Endodermal cell (in vitro differentiated cells): ENCODE results near the gene SYNDIG1. TPM values are rescaled to one million over a fixed set of nuclear protein-coding genes. Genes with fewer than 3 reads are reported as not detected.

Experiments used
- DNase-seq: peaks from one replicate; pipeline ENCODE4 v3.0.0-alpha.2; 2017
- H3K27ac ChIP-seq: 2 replicates; pipeline ENCODE4 v1.5.1; 2013; ENCODE audit warnings: mild to moderate bottlenecking, low read depth, low read length, moderate library complexity
- H3K27me3 ChIP-seq: 2 replicates; pipeline ENCODE4 v1.6.1; 2013; ENCODE audit warnings: mild to moderate bottlenecking, low read length, moderate library complexity; ENCODE audit not compliant: insufficient read depth, control insufficient read depth, poor library complexity, severe bottlenecking
- H3K36me3 ChIP-seq: 2 replicates; pipeline ENCODE4 v1.7.0; 2013; ENCODE audit warnings: mild to moderate bottlenecking, low read length, moderate library complexity; ENCODE audit not compliant: control insufficient read depth, insufficient read depth
- H3K4me1 ChIP-seq: one replicate; pipeline ENCODE4 v1.7.0; 2013; ENCODE audit warnings: low read length; ENCODE audit not compliant: control insufficient read depth, insufficient read depth
- H3K4me3 ChIP-seq: 2 replicates; pipeline ENCODE4 v1.5.1; 2013; ENCODE audit warnings: mild to moderate bottlenecking, low read length, moderate library complexity
- H3K9ac ChIP-seq: 2 replicates; pipeline ENCODE4 v1.6.1; 2013; ENCODE audit warnings: mild to moderate bottlenecking, low read length, moderate library complexity; ENCODE audit not compliant: poor library complexity, severe bottlenecking; ENCODE audit errors: extremely low read depth
- H3K9me3 ChIP-seq: 2 replicates; pipeline ENCODE4 v1.6.1; 2013; ENCODE audit warnings: mild to moderate bottlenecking, low read length, moderate library complexity; ENCODE audit not compliant: control insufficient read depth
- H3K27ac Mint-ChIP-seq: 2 replicates; pipeline ENCODE4 v1.8.0; 2020; ENCODE audit warnings: mixed read lengths
- H3K27me3 Mint-ChIP-seq: 2 replicates; pipeline ENCODE4 v1.8.0; 2021; ENCODE audit warnings: mild to moderate bottlenecking, mixed read lengths; ENCODE audit not compliant: insufficient read depth
- H3K36me3 Mint-ChIP-seq: 2 replicates; pipeline ENCODE4 v1.8.0; 2020; ENCODE audit warnings: low read depth, mixed read lengths
- H3K4me1 Mint-ChIP-seq: 2 replicates; pipeline ENCODE4 v1.8.0; 2020; ENCODE audit warnings: mixed read lengths
- H3K4me3 Mint-ChIP-seq: 2 replicates; pipeline ENCODE4 v1.8.0; 2020; ENCODE audit warnings: mild to moderate bottlenecking, moderate library complexity, mixed read lengths
- H3K9me3 Mint-ChIP-seq: 2 replicates; pipeline ENCODE4 v1.8.0; 2020; ENCODE audit warnings: mild to moderate bottlenecking, mixed read lengths
- WGBS, 2 experiments: methylation state at CpG; one replicate each; pipeline versions ENCODE4 v1.1.5 to v1.1.7; 2013; ENCODE audit warnings: missing lambda C conversion rate in 2 of 2, mixed read lengths in 1 of 2; ENCODE audit not compliant: insufficient coverage in 1 of 2, insufficient read length in 1 of 2; 5-methylcytosine and 5-hydroxymethylcytosine counted together
- total RNA-seq, 2 donors: library from RNA; stranded (reverse); fragmentation: NEBNext Ultra II Directional in 1 of 2; extraction: Animal tissue kit (Norgen Biotek cat#: 25700) in 1 of 2; gene quantifications; 2 replicates in 1 of 2; 3 replicates in 1 of 2; pipeline ENCODE4 v1.2.1, GENCODE V29; 2021
- TF ChIP-seq, protein P1 (sequence below): fragments of 200-600 bp; sonication (generic); conservative IDR thresholded peaks from 2 replicates; pipeline ENCODE4 v1.5.0; 2021; ENCODE audit warnings: antibody characterized with exemption, mild to moderate bottlenecking

The SYNDIG1 gene
- total RNA-seq, 2 donors from 2014 or later = 5.5 to 6.8 TPM

DNA sequence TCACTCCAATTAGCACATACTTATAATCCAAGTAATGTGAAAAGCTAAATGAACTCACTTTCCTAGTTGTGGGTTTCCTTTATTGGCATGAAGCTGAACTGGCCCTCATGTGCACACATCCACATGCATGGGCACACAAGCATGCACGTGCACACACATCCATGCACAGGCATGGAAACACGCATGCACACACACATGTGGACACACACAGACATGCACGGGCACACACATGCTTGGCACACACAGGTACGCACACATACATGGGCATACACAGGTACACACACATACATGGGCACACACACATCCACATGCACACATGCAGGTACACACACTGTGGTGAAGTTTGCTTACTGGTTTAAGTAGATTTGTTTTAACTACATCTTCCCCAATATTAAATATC is 23.8 kb downstream of the SYNDIG1 start:
- Histone ChIP-seq H3K9ac (no peak overlapping the region), H3K9me3 (no peaks in the 10 kb centered on the region), H3K4me3 (no peak overlapping the region), H3K36me3 (peaks cover 3% of the 10 kb centered on the region), H3K27ac (no peak overlapping the region), H3K27me3 (no peaks in the 10 kb centered on the region), H3K4me1 (peaks cover 15% of the 10 kb centered on the region)
- Mint-ChIP-seq H3K9me3 (no peaks in the 10 kb centered on the region), H3K4me3 (no peak overlapping the region), H3K27ac (no peak overlapping the region), H3K27me3 (no peaks in the 10 kb centered on the region), H3K36me3 (no peaks in the 10 kb centered on the region), H3K4me1 (peaks cover 25% of the 10 kb centered on the region)
- DNase-seq = peak; percentile 24
- 92 to 93% methylated on average over 2 to 4 of the region's 4 CpGs for WGBS, 2 experiments
- TF ChIP-seq, protein P1, sequence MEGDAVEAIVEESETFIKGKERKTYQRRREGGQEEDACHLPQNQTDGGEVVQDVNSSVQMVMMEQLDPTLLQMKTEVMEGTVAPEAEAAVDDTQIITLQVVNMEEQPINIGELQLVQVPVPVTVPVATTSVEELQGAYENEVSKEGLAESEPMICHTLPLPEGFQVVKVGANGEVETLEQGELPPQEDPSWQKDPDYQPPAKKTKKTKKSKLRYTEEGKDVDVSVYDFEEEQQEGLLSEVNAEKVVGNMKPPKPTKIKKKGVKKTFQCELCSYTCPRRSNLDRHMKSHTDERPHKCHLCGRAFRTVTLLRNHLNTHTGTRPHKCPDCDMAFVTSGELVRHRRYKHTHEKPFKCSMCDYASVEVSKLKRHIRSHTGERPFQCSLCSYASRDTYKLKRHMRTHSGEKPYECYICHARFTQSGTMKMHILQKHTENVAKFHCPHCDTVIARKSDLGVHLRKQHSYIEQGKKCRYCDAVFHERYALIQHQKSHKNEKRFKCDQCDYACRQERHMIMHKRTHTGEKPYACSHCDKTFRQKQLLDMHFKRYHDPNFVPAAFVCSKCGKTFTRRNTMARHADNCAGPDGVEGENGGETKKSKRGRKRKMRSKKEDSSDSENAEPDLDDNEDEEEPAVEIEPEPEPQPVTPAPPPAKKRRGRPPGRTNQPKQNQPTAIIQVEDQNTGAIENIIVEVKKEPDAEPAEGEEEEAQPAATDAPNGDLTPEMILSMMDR = no peak

DNA sequence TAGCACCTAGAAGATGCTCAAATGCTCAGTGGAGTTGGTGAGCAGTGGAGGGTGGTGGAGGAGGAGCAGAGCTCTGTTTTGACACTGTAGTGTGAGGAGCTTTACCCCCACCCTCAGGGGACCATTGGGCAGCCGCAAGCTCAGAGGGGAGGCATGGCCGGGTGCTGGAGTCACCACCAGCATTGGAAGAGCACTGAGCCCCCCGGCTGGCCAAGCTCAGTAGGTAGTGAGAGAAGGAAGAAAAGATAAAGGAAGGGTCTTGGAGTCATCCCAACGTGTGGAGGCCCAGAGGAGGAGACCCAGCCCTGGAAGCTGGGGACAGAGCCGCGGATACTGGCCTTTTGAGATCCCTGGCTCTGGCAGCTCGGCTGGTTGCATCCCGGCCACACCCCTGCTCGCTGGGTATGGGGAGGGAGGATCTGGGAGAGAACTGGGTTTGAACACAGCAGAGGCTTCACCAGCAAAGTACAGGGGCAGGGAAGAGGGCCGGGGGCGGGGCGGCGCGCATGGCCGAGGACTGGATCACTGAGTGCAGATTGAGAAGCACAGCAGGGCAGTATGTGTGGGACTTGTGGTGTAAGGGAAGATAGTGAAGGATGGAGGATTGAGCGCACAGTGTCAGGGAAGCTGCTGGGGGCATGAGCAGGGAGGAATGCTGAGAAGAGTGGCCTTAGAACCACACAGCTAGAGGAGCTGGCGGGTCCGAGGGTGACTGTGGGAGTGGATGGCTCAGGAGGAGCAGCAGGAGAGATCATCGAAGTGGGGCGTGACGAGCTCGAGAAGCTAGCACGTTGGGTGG is 24.4 kb downstream of the SYNDIG1 start:
- TF ChIP-seq, protein P1 = no peak
- Histone ChIP-seq H3K27me3 (no peaks in the 10 kb centered on the region), H3K27ac (no peak overlapping the region), H3K9ac (no peak overlapping the region), H3K4me1 (peaks cover 15% of the 10 kb centered on the region), H3K9me3 (no peaks in the 10 kb centered on the region), H3K36me3 (peaks cover 3% of the 10 kb centered on the region), H3K4me3 (no peak overlapping the region)
- H3K4me3 Mint-ChIP-seq = no peak overlapping the region
- peaks cover 25% of the 10 kb centered on the region for H3K4me1 Mint-ChIP-seq
- peak; percentile 49 for DNase-seq
- H3K36me3 Mint-ChIP-seq = no peaks in the 10 kb centered on the region
- H3K9me3 Mint-ChIP-seq = no peaks in the 10 kb centered on the region
- peak overlapping the region; percentile 12 for H3K27ac Mint-ChIP-seq
- no peaks in the 10 kb centered on the region for H3K27me3 Mint-ChIP-seq
- WGBS, 2 experiments = 86 to 95% methylated on average over 9 to 23 of the region's 23 CpGs

DNA sequence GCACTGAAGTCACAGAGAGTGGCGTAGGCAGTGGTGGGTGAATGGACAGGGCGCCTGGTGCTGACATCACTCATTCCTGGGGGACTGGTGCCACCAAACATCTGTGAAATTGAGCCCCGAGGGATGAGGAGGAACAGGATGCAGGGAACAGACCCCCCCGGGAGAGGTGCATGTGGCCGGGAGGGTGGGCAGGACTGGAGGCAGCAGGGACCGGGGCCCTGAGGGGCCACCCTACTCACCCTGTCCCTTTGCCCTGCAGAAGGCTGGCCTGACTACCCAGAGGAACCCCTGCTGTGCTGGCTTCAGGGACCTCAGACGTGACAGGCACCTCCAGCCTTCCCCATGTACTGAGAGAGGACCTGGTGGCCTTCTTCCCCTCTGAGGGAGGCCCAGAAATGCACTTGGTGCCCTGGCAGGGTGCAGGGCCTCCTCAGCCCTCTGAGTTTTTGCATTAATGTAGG is 25.1 kb downstream of the SYNDIG1 start:
- Mint-ChIP-seq H3K4me3 (no peak overlapping the region), H3K36me3 (no peaks in the 10 kb centered on the region), H3K4me1 (peaks cover 25% of the 10 kb centered on the region), H3K9me3 (no peaks in the 10 kb centered on the region), H3K27ac (no peak overlapping the region), H3K27me3 (no peaks in the 10 kb centered on the region)
- no peak overlapping the region for H3K4me3 ChIP-seq
- H3K27ac ChIP-seq = no peak overlapping the region
- H3K36me3 ChIP-seq = no peaks in the 10 kb centered on the region
- H3K9me3 ChIP-seq = no peaks in the 10 kb centered on the region
- peaks cover 15% of the 10 kb centered on the region for H3K4me1 ChIP-seq
- 93 to 100% methylated on average over 4 to 7 of the region's 7 CpGs for WGBS, 2 experiments
- H3K27me3 ChIP-seq = no peaks in the 10 kb centered on the region
- TF ChIP-seq, protein P1 = no peak
- no peak overlapping the region for H3K9ac ChIP-seq
- peak; percentile 40 for DNase-seq
